ENCODE measurements around the gene U2AF2.

- TF ChIP-seq CTCF (IDR thresholded peaks at IDR 0.05) (no peak), POLR2A (IDR thresholded peaks at IDR 0.05) (no peak)
Observed at GRCh38 chr19:55717251-55717650, 62.4 kb downstream of the U2AF2 start.
